Esophagus squamous epithelium (tissue), 5 donors: Measurements from ENCODE around the gene IL20RB. TPM values are rescaled to one million over a fixed set of nuclear protein-coding genes. Genes with fewer than 3 reads are reported as not detected.
"Not testable (repeated sequence)": the region's sequence is repeated elsewhere in the genome, so short reads cannot be mapped to it uniquely, and the experiment has no call there.

ENCODE experiments used
- DNase-seq: peaks from one replicate; lab custom pipeline; 2025; lab: John Stamatoyannopoulos, UW
- H3K27ac ChIP-seq, 4 donors: fragments of 200-600 bp; sonication (generic); one replicate each; pipeline ENCODE4 v1.5.1; 2016 to 2019; ENCODE audit warnings: mild to moderate bottlenecking in 1 of 4
- H3K27me3 ChIP-seq, 4 donors: fragments of 200-600 bp; sonication (generic); 1 replicate in 3 of 4; 2 replicates in 1 of 4; pipeline versions ENCODE4 v1.5.1 to v1.6.0; 2017 to 2021; ENCODE audit warnings: antibody characterized with exemption in 1 of 4
- H3K36me3 ChIP-seq, 3 donors: fragments of 200-600 bp; sonication (generic); one replicate each; pipeline ENCODE4 v1.5.1; 2016 to 2019
- H3K4me1 ChIP-seq, 3 donors: fragments of 200-600 bp; sonication (generic); one replicate each; pipeline ENCODE4 v1.5.1; 2017 to 2019
- H3K4me3 ChIP-seq, 4 donors: fragments of 200-600 bp; sonication (generic); 1 replicate in 3 of 4; 2 replicates in 1 of 4; pipeline ENCODE4 v1.5.1; 2016 to 2019; ENCODE audit warnings: mild to moderate bottlenecking in 2 of 4, moderate library complexity in 1 of 4
- H3K9me3 ChIP-seq, 3 donors: fragments of 200-600 bp; sonication (generic); one replicate each; pipeline ENCODE4 v1.5.1; 2016 to 2019
- POLR2A ChIP-seq, 4 donors: fragments of 450-650 bp; IDR thresholded peaks; one replicate each; pipeline ENCODE4 v1.6.1; 2017; ENCODE audit warnings: antibody characterized with exemption in 4 of 4, mild to moderate bottlenecking in 4 of 4, moderate library complexity in 3 of 4
- WGBS, 2 donors: methylation state at CpG; one replicate each; pipeline ENCODE4 v1.1.5; 2018; 5-methylcytosine and 5-hydroxymethylcytosine counted together
- intact Hi-C: fragments of 100-400 bp; cut with DNase I; formaldehyde crosslinking; loops from one replicate; pipeline ENCODE4 v1.15.0; 2022
- total RNA-seq, 4 donors: library from RNA; depleted of rRNA; stranded (reverse); fragments of >200 nt; gene quantifications; one replicate each; pipeline ENCODE4 v1.1.0, GENCODE V29; 2016
- TF ChIP-seq, protein P1 (sequence below), 6 experiments: fragments of 450-650 bp in 4 of 6; fragments of 200-600 bp in 2 of 6; sonication (generic) in 2 of 6; IDR thresholded peaks; one replicate each; pipeline ENCODE4 v1.5.1; 2016 to 2019; ENCODE audit warnings: antibody characterized with exemption in 6 of 6, mild to moderate bottlenecking in 4 of 6, moderate library complexity in 4 of 6
- donor health status: DM: yes; HTN: yes; CAD: no.

IL20RB gene
- total RNA-seq, 4 donors from 2014 or later = 95.1 to 112 (median 105) TPM

GRCh38 chr3:136962927-136963326 lies 5.1 kb downstream of the IL20RB start:
- Histone ChIP-seq H3K9me3 (no peaks in the 10 kb centered on the region), H3K27ac (peak overlapping the region in 3 of 4 donors; percentile 35 to 96 (median 90)), H3K36me3 (no peaks in the 10 kb centered on the region), H3K27me3 (no peaks in the 10 kb centered on the region), H3K4me1 (peaks cover 0 to 47% (median 11%) of the 10 kb centered on the region in 3 donors), H3K4me3 (no peak overlapping the region)
- TF ChIP-seq, protein P1, sequence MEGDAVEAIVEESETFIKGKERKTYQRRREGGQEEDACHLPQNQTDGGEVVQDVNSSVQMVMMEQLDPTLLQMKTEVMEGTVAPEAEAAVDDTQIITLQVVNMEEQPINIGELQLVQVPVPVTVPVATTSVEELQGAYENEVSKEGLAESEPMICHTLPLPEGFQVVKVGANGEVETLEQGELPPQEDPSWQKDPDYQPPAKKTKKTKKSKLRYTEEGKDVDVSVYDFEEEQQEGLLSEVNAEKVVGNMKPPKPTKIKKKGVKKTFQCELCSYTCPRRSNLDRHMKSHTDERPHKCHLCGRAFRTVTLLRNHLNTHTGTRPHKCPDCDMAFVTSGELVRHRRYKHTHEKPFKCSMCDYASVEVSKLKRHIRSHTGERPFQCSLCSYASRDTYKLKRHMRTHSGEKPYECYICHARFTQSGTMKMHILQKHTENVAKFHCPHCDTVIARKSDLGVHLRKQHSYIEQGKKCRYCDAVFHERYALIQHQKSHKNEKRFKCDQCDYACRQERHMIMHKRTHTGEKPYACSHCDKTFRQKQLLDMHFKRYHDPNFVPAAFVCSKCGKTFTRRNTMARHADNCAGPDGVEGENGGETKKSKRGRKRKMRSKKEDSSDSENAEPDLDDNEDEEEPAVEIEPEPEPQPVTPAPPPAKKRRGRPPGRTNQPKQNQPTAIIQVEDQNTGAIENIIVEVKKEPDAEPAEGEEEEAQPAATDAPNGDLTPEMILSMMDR (IDR thresholded peaks at IDR 0.05) = no peak
- no peak for TF ChIP-seq POLR2A (IDR thresholded peaks at IDR 0.05)
- WGBS, 2 donors = 60 to 73% methylated on average over 1 of the region's 1 CpG
- no peak for DNase-seq
- intact Hi-C loops = no loop called here

- H3K4me1 ChIP-seq, H3K4me3 ChIP-seq, intact Hi-C loops, DNase-seq, H3K27ac ChIP-seq, H3K9me3 ChIP-seq, H3K27me3 ChIP-seq: not testable (repeated sequence)
- H3K36me3 ChIP-seq = peaks cover 0 to 13% (median 0%) of the 10 kb centered on the region in 3 donors
- WGBS, 2 donors = 95 to 100% methylated on average over 6 to 7 of the region's 14 CpGs
Observed at GRCh38 chr3:136969539-136969938, 11.8 kb downstream of the IL20RB start.

- Histone ChIP-seq H3K27ac (no peak overlapping the region), H3K4me3 (no peak overlapping the region), H3K36me3 (peaks cover 0 to 35% (median 0%) of the 10 kb centered on the region in 3 donors), H3K27me3 (no peaks in the 10 kb centered on the region), H3K9me3 (peaks cover 0 to 13% (median 5%) of the 10 kb centered on the region in 3 donors), H3K4me1 (peaks cover 0 to 19% (median 0%) of the 10 kb centered on the region in 3 donors)
- TF ChIP-seq POLR2A (IDR thresholded peaks at IDR 0.05) = no peak
- TF ChIP-seq, protein P1 (IDR thresholded peaks at IDR 0.05) = no peak
- WGBS, 2 donors = 84 to 95% methylated on average over 4 of the region's 4 CpGs
- intact Hi-C loops = no loop called here
- DNase-seq = no peak
Observed at GRCh38 chr3:136973352-136973751, 15.6 kb downstream of the IL20RB start.

GRCh38 chr3:136974670-136975069 lies 16.9 kb downstream of the IL20RB start:
- no peak for DNase-seq
- intact Hi-C loops = no loop called here
- H3K4me3 ChIP-seq = no peak overlapping the region
- peaks cover 0 to 13% (median 5%) of the 10 kb centered on the region in 3 donors for H3K9me3 ChIP-seq
- H3K4me1 ChIP-seq = peaks cover 0 to 32% (median 0%) of the 10 kb centered on the region in 3 donors
- 39 to 100% methylated on average over 2 of the region's 2 CpGs for WGBS, 2 donors
- no peak overlapping the region for H3K27ac ChIP-seq
- H3K27me3 ChIP-seq = no peaks in the 10 kb centered on the region
- peaks cover 0 to 35% (median 0%) of the 10 kb centered on the region in 3 donors for H3K36me3 ChIP-seq
- TF ChIP-seq, protein P1 (IDR thresholded peaks at IDR 0.05) = no peak
- TF ChIP-seq POLR2A (IDR thresholded peaks at IDR 0.05) = no peak

GRCh38 chr3:136979204-136979603 lies 21.4 kb downstream of the IL20RB start:
- Histone ChIP-seq H3K27me3 (no peaks in the 10 kb centered on the region), H3K36me3 (peaks cover 0 to 61% (median 0%) of the 10 kb centered on the region in 3 donors), H3K9me3 (peaks cover 0 to 13% (median 4%) of the 10 kb centered on the region in 3 donors), H3K27ac (peak overlapping the region in 1 of 4 donors; percentile 18), H3K4me1 (peaks cover 0 to 50% (median 1%) of the 10 kb centered on the region in 3 donors), H3K4me3 (no peak overlapping the region)
- DNase-seq = no peak
- intact Hi-C loops = no loop called here
- TF ChIP-seq POLR2A (IDR thresholded peaks at IDR 0.05) = no peak
- TF ChIP-seq, protein P1 (IDR thresholded peaks at IDR 0.05) = no peak
